Astrocyte of the cerebellum (primary cell): ENCODE results near the gene VANGL2.

Source experiments
- DNase-seq: peaks from one replicate; pipeline ENCODE4 v3.0.0-alpha.2; 2011; ENCODE audit warnings: low read depth
- H3K4me3 ChIP-seq: 2 replicates; pipeline ENCODE4 v1.5.1; 2011; ENCODE audit warnings: mild to moderate bottlenecking, low read depth, low read length, moderate library complexity
- in situ Hi-C: cut with HindIII; loops from 2 replicates; pipeline ENCODE4 v1.10.0; 2017; ENCODE audit warnings: low sequenced_read_pairs
- TF ChIP-seq, protein P1 (sequence below): IDR thresholded peaks from 2 replicates; pipeline ENCODE4 v1.5.1; 2012; ENCODE audit warnings: low read length, low read depth, moderate library complexity, mild to moderate bottlenecking; ENCODE audit errors: missing control alignments

The VANGL2 gene

DNA sequence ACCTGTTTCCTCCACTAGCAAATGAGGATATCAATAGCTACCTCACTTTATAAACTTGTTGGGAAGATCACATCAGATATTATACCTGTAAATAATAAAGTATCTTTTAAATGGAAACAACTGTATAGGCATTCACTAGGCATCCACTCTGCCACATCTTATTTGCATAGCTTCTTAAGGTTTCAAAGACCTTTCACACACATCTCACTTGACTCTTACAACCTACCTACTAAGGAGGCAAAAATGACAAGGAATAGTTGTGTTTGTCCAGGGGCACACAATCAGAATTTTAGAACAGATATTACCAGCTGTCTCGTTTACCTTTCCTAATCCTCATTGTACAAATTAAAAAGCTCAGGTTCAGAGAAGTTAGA, 51.5 kb downstream of the VANGL2 start:
- DNase-seq: no peak
- H3K4me3 ChIP-seq: no peak overlapping the region
- TF ChIP-seq, protein P1, sequence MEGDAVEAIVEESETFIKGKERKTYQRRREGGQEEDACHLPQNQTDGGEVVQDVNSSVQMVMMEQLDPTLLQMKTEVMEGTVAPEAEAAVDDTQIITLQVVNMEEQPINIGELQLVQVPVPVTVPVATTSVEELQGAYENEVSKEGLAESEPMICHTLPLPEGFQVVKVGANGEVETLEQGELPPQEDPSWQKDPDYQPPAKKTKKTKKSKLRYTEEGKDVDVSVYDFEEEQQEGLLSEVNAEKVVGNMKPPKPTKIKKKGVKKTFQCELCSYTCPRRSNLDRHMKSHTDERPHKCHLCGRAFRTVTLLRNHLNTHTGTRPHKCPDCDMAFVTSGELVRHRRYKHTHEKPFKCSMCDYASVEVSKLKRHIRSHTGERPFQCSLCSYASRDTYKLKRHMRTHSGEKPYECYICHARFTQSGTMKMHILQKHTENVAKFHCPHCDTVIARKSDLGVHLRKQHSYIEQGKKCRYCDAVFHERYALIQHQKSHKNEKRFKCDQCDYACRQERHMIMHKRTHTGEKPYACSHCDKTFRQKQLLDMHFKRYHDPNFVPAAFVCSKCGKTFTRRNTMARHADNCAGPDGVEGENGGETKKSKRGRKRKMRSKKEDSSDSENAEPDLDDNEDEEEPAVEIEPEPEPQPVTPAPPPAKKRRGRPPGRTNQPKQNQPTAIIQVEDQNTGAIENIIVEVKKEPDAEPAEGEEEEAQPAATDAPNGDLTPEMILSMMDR: no peak
- in situ Hi-C loops: no loop called here

DNA sequence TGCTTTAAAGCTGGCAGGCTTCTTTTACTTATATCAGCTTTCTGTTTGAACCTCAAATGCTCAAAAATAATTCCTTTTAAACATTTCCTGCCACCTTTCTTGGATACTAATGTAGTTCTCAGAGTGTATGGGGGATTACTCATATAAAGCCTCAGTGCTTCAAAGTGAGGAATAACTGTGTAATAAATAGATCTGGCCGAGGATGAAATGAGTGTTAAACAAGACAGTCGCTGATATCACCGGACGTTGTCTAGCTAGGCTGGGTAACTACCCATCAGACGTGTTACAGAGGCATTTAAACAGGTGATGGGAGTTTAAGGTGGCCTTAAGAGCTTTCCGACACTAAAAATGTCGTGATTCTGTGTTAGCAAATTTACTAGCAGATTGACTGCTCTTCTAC, 53.1 kb downstream of the VANGL2 start:
- in situ Hi-C loops: no loop called here
- H3K4me3 ChIP-seq: no peak overlapping the region
- TF ChIP-seq, protein P1: no peak
- no peak for DNase-seq

DNA sequence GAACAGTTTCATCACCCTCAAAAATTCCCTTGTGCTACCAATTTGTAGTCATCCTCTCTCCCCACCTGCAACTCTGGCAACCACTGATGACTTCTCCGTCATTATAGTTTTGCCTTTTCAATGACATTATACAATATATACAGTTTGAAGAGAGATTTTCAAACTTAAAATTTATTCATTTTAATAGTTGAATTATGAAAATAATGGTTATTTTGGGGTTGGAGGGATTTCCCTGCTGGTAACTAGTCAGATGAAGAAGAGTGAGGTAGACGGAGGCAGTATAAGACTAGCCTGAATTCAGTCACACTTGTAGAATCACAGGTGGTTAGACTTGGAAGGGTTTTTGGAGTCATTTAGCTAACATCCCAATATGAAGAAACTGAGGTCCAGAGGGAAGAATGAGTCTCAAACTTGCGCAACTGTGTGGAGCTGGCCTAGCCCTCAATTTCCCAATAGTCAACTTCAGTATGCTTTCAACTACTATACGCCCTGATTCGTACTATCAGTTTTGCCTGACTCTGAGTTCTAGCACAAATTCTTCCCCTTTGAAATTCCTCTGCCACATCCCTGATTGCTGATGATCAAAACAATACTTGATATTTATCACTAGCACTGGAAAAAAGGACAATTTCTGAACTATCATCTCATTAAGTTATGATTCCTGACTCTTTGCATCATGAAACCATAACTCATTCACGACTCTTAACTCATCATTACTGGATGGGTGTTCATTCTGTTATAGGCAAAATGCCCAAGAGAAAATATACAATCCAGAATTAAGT, 54.2 kb downstream of the VANGL2 start:
- no peak for DNase-seq
- TF ChIP-seq, protein P1: no peak
- H3K4me3 ChIP-seq: no peak overlapping the region
- in situ Hi-C loops: no loop called here

DNA sequence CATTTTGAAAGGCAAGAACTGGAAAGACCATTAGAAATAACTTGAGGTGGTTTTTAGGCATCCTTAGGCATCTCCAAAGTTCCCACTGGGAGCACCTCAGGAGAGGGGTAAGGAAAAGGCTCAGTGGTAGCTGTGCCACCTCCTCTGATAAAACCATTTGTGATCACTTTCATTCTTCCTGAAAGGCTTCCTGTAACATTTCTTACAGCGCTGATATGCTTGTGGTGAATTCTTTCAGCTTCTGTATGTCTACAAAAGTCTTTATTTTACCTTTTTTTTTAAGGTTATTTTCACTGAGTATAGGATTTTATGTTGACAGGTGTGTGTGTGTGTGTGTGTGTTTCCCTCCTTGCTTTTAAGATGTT, 54.8 kb downstream of the VANGL2 start:
- in situ Hi-C loops: no loop called here
- DNase-seq: no peak
- TF ChIP-seq, protein P1: no peak
- no peak overlapping the region for H3K4me3 ChIP-seq

DNA sequence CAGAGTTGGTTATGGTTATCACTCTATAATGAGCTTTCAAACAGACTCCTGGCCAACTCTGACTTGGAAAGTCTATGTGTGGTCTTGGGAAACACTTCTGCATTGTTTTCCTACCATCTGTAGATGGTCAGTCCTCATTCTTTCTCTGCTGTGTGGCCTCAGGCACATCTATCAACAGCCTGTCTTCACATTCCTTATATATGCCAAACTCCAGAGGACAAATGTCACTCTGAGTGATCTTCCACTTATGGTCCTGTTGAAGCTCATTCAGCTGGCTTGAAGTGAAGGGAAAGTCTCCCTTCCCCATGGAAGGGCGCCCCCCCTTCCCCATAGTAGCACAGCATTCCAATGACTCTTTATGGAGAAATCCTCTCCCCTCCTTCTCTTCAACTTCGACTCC, 58.7 kb downstream of the VANGL2 start:
- in situ Hi-C loops: no loop called here
- no peak for DNase-seq
- H3K4me3 ChIP-seq: no peak overlapping the region
- TF ChIP-seq, protein P1: no peak

DNA sequence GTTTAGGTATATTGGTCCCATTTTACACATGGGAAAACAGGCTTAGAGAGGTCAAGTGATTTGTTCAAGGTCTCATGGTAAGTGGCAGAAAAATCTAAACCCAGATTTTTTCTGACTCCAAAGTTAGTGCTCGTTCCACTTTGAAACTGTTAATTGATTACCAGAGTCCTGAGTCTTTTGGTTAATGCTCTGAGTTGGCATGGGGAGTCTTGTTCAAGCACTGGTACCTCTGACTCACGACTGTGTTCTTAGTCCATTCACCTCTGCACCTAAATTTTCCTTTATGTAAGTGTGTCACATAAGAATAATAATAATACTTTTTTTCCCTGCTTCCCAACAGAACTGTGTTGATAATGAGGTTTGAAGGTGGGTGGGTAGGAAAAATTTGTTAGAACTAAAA, 59.3 kb downstream of the VANGL2 start:
- TF ChIP-seq, protein P1: no peak
- in situ Hi-C loops: no loop called here
- H3K4me3 ChIP-seq: no peak overlapping the region
- no peak for DNase-seq

DNA sequence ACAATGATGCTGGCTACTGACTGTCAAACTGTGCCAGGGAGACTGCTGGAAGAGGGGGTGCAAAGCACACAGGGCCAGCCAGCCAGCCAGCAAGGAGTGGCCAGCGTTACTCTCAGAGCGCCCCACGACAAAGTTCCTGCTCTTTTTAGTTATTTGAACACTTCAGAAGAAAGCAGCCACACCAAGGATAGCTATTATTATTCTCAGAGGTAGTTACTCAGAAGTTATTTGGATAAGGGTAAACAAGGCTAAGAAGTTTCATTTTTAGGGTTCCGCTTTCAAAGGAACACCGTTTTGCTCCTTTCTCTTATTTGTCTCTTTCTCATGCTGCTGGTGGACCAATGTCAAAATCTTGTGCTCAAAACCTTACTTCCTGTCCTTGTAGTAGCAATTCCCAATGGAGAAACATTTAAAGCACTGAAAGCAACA, 59.9 kb downstream of the VANGL2 start:
- no peak overlapping the region for H3K4me3 ChIP-seq
- in situ Hi-C loops: no loop called here
- no peak for DNase-seq
- TF ChIP-seq, protein P1: no peak
